ENCODE results near the gene IGFBP5.

Gene IGFBP5

GRCh38 chr2:216644842-216645635, 50.3 kb downstream of the IGFBP5 start:
- no peak for DNase-seq (ENCODE audit: low read depth in 2 of 2)

GRCh38 chr2:216643986-216644659, 51.2 kb downstream of the IGFBP5 start:
- no peak for DNase-seq (ENCODE audit: low read depth in 2 of 2)

DNA sequence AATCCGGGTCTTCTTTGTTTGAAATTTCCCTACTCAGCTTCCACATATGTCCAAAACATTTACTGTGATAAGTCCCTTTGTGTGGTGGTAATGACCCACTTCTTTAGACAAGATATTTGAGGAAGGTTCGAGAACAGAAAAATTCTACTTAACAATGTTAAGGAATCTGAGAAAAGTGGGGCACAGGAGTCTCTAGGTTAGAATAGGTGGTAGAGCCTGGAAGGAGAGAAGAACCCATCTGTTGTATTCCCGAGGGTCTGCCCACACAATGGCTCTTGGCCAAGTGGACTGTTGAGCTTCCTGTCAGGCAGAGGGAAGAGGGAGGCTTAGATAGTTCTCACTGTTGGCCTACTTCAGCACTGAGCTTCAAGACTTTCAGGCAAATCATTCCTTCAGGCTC, 57.9 kb downstream of the IGFBP5 start:
- no peak for DNase-seq (ENCODE audit: low read depth in 2 of 2)

- DNase-seq (ENCODE audit: low read depth in 2 of 2): no peak
Observed at GRCh38 chr2:216636551-216637450, 58.5 kb downstream of the IGFBP5 start.

DNA sequence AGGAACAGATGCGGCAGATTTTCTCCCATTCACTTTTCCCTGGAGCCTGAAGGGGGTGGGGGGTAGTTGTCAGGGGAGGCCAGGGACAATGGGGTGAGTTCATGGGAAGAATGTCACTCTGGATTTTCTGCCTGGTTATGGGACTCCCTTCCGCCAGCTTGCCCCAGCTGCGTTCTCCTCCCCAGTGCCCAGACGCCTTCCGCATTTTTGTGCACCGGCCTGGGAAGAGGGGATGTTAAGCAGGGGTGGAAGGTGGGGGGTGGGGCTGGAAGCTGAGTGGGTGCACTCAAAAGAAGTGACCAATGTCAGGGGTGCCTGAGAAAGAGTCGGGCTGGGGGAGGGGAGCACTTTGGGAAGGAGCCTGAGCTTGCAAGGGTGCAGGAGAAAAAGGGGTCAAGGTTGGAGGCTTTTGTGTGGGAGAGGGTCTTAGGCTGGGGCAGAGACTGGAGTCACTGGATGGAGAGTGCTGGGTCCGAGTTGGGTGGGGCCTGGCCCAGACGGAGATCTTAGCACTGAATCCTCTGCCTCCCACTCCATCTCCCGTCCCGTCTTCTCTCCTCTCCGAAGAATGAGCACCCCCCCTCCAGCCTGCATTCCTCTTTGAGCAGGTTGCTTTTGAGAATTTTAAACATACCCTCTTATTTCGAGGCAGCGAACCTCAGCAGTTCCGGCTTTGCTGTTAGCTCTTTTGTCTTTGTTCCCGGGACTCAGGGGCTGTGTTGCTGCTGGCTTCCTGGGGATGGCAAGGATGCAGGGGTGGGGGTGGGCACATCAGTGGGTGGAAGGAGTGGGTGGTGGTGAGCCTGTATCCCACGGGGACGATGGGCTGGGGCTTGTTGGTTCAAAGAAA, 59.4 kb downstream of the IGFBP5 start:
- no peak for DNase-seq (ENCODE audit: low read depth in 2 of 2)

DNA sequence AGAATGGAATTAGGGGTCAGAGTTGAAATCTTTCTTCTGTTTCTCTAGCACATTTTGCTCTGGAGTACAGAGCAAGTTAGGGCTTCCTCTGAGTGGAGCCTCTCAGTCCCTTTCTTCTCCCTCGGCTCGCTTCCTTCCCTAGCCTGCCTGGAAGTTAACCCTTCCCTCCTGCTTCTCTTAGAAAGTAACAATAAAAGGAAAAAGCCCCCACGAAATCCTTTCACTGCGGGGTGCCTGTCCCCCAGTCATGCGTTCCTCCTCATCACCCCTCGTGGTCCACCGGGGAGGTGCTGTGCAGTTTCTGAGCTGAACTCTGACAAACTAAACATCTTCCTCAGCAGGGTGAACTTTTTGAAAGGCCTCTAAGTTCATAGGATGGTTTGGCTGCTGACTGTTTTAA, 60.2 kb downstream of the IGFBP5 start:
- DNase-seq (ENCODE audit: low read depth in 2 of 2): no peak

DNA sequence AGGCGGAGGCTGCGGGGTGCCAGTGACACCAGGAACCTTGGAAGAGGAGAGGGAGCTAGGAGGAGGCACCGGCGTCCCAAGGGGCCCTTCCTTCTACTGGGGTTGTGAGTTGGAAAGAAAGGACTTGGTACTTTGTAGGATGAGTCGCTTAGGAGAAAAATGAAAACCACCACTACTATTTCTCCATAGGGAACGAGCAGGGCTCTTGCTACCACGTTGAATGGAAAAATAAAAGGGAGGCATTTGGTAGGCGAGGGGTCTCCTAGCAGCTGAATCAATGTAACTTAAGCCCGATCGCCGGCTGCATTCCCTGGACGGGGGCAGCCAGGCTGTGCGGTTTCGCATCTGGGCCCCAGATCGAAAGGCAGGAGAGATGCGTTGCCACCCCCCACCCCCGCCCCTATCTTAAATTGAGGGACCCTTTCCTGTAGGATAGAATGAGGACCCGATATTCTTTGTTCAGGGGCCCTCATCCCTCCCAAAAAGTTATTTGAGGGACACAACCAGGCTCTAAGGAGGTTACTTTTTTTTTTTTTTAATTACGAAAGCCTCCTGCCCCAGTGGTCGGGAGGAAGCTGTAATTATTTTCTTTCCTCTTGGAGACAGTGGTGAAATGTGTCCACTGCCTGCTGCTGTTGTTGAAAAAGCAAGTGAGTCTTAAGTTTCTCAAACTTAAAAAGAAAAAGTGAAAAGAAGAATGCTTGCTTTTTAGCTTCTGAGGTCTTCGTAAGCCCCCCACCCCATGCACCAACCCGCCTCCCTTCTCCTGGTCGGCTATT, 60.8 kb downstream of the IGFBP5 start:
- DNase-seq (ENCODE audit: low read depth in 2 of 2): no peak

DNA sequence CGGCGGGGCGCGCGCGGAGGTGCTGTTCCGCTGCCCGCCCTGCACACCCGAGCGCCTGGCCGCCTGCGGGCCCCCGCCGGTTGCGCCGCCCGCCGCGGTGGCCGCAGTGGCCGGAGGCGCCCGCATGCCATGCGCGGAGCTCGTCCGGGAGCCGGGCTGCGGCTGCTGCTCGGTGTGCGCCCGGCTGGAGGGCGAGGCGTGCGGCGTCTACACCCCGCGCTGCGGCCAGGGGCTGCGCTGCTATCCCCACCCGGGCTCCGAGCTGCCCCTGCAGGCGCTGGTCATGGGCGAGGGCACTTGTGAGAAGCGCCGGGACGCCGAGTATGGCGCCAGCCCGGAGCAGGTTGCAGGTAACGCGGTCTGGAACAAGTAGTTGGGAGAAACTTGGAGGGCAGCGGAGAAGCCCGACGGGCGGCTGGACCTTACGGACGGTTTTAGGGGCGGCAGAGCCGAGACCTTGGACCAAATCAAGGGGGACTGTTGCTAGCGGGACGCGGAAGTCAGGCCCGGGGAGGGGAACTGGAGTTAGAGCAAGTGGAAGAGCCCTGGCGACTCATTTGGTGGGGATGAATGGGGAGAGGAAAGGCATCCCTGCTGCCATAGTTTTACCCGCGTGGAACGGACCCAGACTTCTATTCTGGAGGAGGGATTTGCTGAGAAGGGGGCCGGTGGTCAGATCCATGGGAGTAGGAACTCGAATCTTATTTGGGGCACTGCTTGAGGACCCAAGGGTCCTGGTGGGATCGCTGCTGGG, 61.6 kb downstream of the IGFBP5 start:
- no peak for DNase-seq (ENCODE audit: low read depth in 2 of 2)

DNA sequence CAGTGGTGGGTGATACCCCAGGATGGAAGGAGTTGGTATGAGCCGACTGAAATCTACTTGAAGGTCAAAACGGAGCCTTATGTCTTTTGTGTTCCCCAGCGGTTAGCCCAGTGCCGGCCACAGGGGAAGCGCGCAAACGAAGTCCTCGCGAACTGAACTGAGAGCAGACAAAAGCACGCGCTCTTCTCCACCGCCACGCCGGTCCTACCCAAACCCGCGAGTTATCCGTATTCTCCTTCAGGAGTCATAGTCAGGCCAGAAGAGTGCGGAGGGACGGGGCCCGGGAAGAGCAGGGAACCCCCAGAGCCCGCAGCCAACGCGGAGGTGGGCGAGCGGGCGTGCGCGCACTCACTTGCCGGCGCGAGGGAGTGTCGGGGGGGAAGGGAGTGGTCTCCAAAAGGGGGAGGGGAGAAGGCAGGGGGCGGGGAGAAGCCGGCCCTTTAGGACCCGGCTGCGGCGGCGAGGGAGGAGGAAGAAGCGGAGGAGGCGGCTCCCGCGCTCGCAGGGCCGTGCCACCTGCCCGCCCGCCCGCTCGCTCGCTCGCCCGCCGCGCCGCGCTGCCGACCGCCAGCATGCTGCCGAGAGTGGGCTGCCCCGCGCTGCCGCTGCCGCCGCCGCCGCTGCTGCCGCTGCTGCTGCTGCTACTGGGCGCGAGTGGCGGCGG, 62.3 kb downstream of the IGFBP5 start, which contains the start of gene IGFBP2:
Gene IGFBP2, plus strand, starts transcription at position 469 of the 664 bp plus-strand sequence. Its CDS starts 104 bp downstream, at position 573.
- DNase-seq (ENCODE audit: low read depth in 2 of 2): peak in 1 of 2 experiments; percentile 28

- DNase-seq (ENCODE audit: low read depth in 2 of 2): no peak
Observed at GRCh38 chr2:216632346-216632951, 62.9 kb downstream of the IGFBP5 start.

DNA sequence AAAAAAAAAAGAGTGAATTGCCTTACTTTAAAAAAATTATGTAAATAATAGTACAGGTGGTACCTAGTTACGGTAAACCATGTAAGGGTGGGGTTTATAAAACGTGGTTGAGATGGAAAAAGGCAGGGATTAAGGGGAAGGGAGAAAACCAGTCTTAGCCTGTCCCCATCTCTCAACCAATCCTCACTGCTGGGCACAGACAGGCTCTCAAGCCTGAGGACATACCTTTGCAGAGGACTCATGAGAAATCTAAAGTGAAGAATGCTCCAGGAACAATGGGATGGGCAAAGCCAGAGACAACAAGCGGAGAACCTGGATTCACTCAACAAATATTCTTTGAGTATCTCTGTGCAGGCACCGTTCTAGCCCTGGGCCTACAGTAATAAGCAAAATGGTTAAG, 65.6 kb downstream of the IGFBP5 start:
- no peak for DNase-seq (ENCODE audit: low read depth in 2 of 2)

DNA sequence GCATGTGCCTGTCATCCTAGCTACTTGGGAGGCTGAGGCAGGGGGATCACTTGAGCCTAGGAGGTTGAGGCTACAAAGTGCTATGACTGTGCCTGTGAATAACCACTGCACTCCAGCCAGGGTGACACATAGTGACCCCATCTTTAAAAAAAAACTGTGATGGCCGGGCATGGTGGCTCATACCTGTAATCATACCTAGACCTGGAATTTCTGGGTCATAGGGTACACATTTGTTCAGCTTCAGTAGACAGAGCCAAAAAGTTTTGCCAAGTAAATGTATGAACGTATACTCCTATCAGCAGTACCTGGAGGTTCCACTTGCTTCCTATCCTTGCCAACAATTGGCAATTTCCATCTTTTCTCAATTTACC, 68.5 kb downstream of the IGFBP5 start:
- no peak for DNase-seq (ENCODE audit: low read depth in 2 of 2)

- DNase-seq (ENCODE audit: low read depth in 2 of 2): no peak
Observed at GRCh38 chr2:216626168-216626874, 69.0 kb downstream of the IGFBP5 start.

GRCh38 chr2:216624251-216624650, 71.1 kb downstream of the IGFBP5 start:
- DNase-seq (ENCODE audit: low read depth in 2 of 2): no peak

DNA sequence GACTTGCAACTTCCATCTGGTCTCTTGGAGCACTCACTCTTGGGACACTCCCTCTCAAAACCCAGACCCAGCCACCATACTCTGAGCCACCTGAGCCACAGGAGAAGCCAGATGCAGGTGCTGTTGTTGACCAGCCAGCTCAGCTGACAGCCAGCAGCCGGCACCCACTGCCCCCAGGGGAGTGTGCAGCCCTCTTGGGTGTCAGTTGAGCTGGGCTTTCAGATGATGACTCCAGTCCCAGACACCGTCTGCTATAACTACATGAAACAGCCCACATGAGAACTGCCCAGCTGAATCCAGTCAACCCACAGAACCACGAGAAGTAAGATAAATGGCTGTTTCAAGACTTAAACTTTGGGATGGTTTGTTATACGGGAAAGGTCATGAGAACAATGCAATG, 72.8 kb downstream of the IGFBP5 start:
- DNase-seq (ENCODE audit: low read depth in 2 of 2): no peak
